Stimulated activated naive CD4-positive, alpha-beta T cell (primary cell): Measurements from ENCODE around the gene RILPL1.
"Not testable (repeated sequence)": the region's sequence is repeated elsewhere in the genome, so short reads cannot be mapped to it uniquely, and the experiment has no call there.

Experiments used
- DNase-seq, 6 experiments: peaks; one replicate each; lab custom pipeline; 2025; lab: John Stamatoyannopoulos, UW

The RILPL1 gene

DNA sequence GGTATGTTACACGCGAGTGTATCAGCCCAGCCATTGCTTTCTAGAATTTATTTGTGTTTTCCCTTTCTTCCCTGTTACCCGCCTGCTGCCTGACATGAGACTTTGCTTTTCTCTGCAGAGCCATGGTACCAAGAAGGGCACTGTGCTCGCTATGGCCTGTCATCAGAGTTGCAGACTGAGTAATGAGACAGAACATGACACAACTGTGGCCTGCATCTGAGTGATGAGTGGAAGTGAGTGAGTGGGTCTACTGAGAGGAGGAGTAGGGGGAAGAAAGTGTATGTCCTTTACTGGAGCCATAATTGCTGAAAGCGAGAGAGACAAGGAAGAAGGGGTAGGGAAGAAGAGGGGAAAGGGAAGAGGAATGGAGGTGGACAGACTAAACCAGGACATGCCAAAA is 2.9 kb downstream of the RILPL1 start:
- no peak for DNase-seq

- DNase-seq, result no peak
Observed at GRCh38 chr12:123529686-123530085, 3.8 kb downstream of the RILPL1 start.

DNA sequence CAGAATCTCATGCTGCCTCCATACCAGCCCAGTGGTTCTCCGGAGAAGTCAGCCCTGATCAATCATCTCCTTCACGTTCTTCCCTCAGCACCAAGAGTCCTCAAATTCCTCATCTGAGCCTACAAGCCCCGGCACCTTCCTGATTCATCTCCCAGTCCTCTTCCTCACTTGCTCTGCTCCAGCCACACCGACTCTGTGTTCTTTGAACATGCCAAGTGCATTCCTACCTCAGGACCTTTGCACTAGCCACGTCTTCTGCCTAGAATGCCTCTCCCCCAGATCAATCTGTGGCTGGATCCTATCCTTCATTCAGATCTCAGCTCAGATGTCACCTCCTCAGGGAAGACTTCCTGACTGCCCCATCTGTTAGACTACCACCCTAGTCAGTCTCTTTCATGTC is 4.7 kb downstream of the RILPL1 start:
- DNase-seq, result no peak

DNA sequence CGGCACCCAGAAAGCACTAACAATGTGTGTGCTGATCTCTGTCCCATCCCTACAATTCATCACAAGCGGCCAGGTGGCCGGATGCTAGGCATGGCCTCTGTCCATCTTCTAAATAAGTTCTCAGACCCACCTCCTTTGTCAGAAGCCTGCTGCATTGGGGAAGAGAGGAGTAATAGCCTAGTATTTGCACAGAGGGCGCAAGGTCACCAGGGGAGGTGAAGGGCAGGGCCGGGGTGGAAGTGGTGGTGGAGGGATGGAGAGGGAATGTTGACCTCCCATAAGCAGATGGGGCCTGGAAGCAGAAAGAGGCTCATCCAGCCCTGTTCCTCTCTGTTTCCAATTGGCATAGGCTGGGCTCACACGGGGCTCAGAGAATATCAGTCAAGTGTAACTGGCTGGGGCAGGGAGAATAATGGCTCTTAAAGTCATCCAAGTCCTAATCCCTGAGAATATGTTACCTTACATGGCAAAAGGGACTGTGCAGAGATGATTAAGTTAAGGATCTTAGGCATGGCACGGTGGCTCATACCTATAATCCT is 6.9 kb downstream of the RILPL1 start:
- no peak for DNase-seq

- DNase-seq, result no peak
Observed at GRCh38 chr12:123524378-123524777, 9.1 kb downstream of the RILPL1 start.

DNA sequence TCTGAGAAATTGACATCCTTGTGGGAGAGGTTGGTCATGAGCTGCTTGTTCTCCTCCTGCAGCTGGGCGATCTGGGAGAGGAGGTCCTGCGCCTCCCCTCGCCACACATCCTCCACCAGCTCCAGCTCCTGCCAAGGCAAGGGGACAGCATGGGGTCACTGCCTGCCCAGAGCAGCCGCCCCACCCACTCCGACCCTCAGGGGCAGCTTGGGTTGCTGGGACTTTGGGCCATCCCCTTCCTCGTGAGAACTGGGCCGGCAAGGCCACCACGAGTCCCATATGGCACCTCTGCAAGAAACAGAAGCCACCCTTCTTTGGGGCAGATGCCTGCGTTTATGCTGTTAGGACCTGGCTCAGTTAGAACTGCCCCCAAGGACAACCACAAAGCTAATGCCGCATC is 10.0 kb downstream of the RILPL1 start:
- DNase-seq, result no peak

DNA sequence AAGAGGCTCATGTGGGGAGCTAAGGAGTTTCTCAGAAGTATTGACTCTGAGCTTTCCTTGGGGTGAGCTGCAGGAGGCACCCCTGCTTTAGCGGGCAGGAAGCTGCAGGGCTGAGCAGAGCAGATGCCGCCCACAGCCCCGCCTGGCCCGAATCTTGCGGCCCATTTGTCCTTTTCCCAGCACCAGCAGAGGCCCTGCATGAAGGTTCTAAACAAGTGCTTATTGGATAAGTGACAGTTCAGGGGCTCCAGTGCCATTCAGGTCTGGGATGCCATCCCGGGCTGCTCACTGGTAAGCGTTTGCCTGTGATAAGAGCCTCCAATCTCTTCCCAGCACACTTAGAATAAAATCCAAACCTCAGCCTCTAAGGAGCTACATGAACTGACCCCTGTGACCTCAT is 11.4 kb downstream of the RILPL1 start:
- no peak for DNase-seq

- no peak for DNase-seq
Observed at GRCh38 chr12:123520567-123521474, 12.7 kb downstream of the RILPL1 start.

GRCh38 chr12:123519141-123520001 is 14.1 kb downstream of the RILPL1 start:
- DNase-seq, result no peak

- DNase-seq, result no peak
Observed at GRCh38 chr12:123516216-123516780, 17.2 kb downstream of the RILPL1 start.

GRCh38 chr12:123514582-123515221 is 18.8 kb downstream of the RILPL1 start:
- DNase-seq, result not testable (repeated sequence)

DNA sequence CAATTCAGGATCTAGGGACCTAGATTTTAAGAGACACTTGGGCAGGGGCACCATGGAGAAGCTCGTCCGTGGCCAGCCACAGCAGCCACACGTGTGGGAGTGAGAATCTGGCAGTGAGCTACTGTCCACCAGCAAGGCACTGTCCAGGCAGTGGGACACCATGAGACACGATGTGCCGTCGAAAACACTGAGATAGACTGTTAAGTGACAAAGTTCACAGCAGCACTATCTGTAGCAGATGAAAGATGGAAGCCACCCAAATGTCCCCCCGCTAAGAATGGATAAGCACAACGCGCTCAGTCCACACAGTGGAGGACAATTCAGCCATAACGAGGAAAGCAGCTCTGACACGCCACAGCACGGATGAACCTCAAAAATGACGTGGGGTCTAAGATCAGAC is 19.7 kb downstream of the RILPL1 start:
- DNase-seq, result no peak

- DNase-seq, result no peak
Observed at GRCh38 chr12:123512838-123513665, 20.5 kb downstream of the RILPL1 start.

GRCh38 chr12:123506843-123507236 is 26.7 kb downstream of the RILPL1 start:
- DNase-seq, result no peak

DNA sequence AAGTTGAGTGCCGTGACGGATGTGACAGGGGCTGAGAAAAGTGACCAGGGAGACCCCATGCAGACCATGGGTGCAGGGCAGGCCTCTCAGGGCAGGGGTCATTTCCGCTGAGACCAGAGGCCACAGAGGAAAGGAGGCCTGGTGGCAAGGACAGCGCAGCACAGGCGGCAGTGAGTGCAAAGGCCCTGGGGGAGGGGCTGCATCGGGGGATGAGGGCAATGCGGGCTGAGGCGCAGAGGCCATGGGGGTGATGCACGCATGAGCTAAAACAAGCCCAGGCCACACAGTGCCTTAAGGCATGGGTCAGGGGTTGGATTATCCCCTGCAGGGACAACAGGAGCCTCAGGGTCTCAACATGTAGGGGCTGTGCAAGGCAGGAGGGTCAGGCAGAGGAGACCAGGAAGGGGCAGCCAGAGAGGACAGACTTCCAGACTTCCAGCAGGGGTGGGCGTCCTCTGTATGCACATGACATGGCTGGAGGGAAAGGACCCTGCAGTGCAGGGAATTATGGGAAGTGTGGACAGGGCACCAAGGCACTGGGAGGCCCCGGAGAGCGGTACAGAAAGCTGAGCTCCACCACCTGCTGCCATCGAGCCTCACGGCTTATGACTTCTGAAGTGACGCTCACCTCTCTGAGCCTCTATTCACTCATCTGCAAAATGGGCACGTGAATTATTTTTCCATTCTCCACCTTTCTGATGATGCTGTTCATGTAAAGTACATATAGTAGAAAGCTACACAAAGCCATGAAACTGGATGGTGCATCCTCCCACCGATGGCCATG is 27.3 kb downstream of the RILPL1 start:
- no peak for DNase-seq

GRCh38 chr12:123502163-123502704 is 31.3 kb downstream of the RILPL1 start:
- DNase-seq, result no peak

GRCh38 chr12:123499332-123499731 is 34.2 kb downstream of the RILPL1 start:
- no peak for DNase-seq

- no peak for DNase-seq
Observed at GRCh38 chr12:123498126-123498825, 35.2 kb downstream of the RILPL1 start.

DNA sequence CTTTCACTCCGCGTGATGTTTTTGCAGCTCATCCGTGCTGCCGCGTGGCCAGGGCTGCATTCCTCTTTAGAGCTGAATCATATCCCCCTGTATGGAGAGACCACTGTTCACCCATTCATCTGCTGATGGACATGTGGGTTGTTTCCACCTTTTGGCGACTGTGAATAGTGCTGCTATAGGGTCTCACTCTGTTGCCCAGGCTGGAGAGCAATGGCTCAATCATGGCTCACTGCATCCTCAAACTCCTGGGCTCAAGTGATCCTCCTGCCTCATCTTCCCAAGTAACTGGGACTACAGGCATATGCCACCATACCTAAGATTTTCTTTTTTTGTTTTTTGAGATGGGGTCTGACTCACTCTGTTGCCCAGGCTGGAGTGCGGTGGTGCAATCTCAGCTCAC is 36.5 kb downstream of the RILPL1 start:
- DNase-seq, result no peak
